ENCODE results near the gene MAST2.
"Not testable (repeated sequence)": the region's sequence is repeated elsewhere in the genome, so short reads cannot be mapped to it uniquely, and the experiment has no call there.

MAST2 gene

GRCh38 chr1:46030876-46031660 is 227.7 kb downstream of the MAST2 start:
- DNase-seq = no peak

- no peak for DNase-seq
Measured at GRCh38 chr1:46034601-46035516, 231.4 kb downstream of the MAST2 start.

GRCh38 chr1:46036894-46037839 is 233.8 kb downstream of the MAST2 start:
- DNase-seq = peak; percentile 78

GRCh38 chr1:46039571-46040052 is 236.2 kb downstream of the MAST2 start:
- no peak for DNase-seq

- no peak for DNase-seq
Measured at GRCh38 chr1:46041551-46041950, 238.1 kb downstream of the MAST2 start.

GRCh38 chr1:46041974-46042373 is 238.6 kb downstream of the MAST2 start:
- DNase-seq = no peak

GRCh38 chr1:46043458-46044017 is 240.1 kb downstream of the MAST2 start:
- no peak for DNase-seq

GRCh38 chr1:46044116-46044515 is 240.7 kb downstream of the MAST2 start:
- no peak for DNase-seq

- no peak for DNase-seq
Measured at GRCh38 chr1:46053734-46054133, 250.3 kb downstream of the MAST2 start.

GRCh38 chr1:46056325-46056724 is 252.9 kb downstream of the MAST2 start:
- DNase-seq = no peak

- not testable (repeated sequence) for DNase-seq
Measured at GRCh38 chr1:46057215-46057614, 253.8 kb downstream of the MAST2 start.

- no peak for DNase-seq
Measured at GRCh38 chr1:46057781-46058180, 254.4 kb downstream of the MAST2 start.

GRCh38 chr1:46058936-46059335 is 255.5 kb downstream of the MAST2 start:
- DNase-seq = no peak

- no peak for DNase-seq
Measured at GRCh38 chr1:46061146-46061545, 257.7 kb downstream of the MAST2 start.

GRCh38 chr1:46062651-46063319 is 259.4 kb downstream of the MAST2 start:
- peak; percentile 60 for DNase-seq

- no peak for DNase-seq
Measured at GRCh38 chr1:46064708-46065107, 261.3 kb downstream of the MAST2 start.

- DNase-seq = peak; percentile 58
Measured at GRCh38 chr1:46065405-46065804, 262.0 kb downstream of the MAST2 start.

GRCh38 chr1:46067652-46068051 is 264.2 kb downstream of the MAST2 start:
- no peak for DNase-seq

GRCh38 chr1:46068525-46068924 is 265.1 kb downstream of the MAST2 start:
- no peak for DNase-seq

- no peak for DNase-seq
Measured at GRCh38 chr1:46070164-46070814, 266.9 kb downstream of the MAST2 start.

GRCh38 chr1:46072975-46073374 is 269.6 kb downstream of the MAST2 start:
- no peak for DNase-seq
